NB4 (cell line): ENCODE data around the gene EFCC1.

ENCODE experiments used
- MAX ChIP-seq: IDR thresholded peaks from 2 replicates; pipeline ENCODE4 v1.6.1; 2011; ENCODE audit warnings: low read depth, low read length
- MYC ChIP-seq: IDR thresholded peaks from 2 replicates; pipeline ENCODE4 v1.6.1; 2011; ENCODE audit warnings: low read depth, low read length
- TF ChIP-seq, protein P1 (sequence below): IDR thresholded peaks from one replicate; pipeline ENCODE4 v1.5.1; 2012; ENCODE audit warnings: low read depth, low read length

DNA sequence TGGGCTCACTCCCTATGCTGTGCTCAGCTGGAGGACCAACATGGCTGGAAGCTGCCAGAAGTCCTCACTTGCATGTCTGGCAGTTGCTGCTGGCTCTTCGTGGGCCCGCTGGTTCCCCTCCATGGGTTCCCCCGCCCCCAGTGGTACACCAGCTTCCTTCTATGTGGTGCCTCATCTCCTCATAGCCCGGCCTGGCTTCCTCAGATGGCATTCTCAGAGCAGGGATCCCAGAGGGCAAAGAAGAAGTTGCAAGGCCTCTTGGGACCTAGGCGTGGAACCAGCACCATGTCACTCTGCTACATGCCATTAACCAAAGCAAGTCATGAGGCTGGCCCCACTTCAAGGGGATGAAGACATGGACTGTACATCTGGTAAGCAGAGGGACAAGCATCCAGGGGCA is 4.4 kb upstream of the EFCC1 start:
- TF ChIP-seq, protein P1, sequence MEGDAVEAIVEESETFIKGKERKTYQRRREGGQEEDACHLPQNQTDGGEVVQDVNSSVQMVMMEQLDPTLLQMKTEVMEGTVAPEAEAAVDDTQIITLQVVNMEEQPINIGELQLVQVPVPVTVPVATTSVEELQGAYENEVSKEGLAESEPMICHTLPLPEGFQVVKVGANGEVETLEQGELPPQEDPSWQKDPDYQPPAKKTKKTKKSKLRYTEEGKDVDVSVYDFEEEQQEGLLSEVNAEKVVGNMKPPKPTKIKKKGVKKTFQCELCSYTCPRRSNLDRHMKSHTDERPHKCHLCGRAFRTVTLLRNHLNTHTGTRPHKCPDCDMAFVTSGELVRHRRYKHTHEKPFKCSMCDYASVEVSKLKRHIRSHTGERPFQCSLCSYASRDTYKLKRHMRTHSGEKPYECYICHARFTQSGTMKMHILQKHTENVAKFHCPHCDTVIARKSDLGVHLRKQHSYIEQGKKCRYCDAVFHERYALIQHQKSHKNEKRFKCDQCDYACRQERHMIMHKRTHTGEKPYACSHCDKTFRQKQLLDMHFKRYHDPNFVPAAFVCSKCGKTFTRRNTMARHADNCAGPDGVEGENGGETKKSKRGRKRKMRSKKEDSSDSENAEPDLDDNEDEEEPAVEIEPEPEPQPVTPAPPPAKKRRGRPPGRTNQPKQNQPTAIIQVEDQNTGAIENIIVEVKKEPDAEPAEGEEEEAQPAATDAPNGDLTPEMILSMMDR = no peak
- TF ChIP-seq MYC (no peak), MAX (no peak)
